Measurements from ENCODE around the gene BTBD9. TPM values are rescaled to one million over a fixed set of nuclear protein-coding genes. Genes with fewer than 3 reads are reported as not detected.

BTBD9 gene
- total RNA-seq, 5 donors from 2014 or later (not counting 1 experiment from before 2014, with no cell fraction given) = 29.3 to 67.7 (median 38.1) TPM

DNA sequence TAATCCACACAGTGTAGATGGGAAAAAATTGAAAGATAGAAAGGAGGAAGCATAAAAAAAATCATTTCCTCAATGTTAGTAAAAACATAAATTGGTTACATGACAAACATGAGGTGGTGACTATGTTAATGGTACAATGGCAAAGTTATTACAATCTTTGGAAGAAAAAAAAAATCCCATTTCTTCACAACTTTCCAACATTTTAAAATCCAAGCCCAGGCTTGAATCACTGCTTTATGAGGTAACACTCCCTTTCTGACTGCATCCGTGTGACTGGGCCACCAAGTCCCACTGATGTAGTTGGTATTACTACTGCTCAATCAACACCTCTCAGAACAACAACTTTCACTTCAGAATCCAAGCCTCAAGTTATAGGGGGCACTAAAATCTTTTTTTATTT is 160.4 kb downstream of the BTBD9 start:
- Histone ChIP-seq H3K4me1 (ENCODE audit: control insufficient read depth in 1 of 2, extremely low read depth in 1 of 2, insufficient read depth in 2 of 2, low read length in 2 of 2) (no peaks in the 10 kb centered on the region), H3K36me3 (ENCODE audit: control insufficient read depth in 2 of 2, extremely low read depth in 1 of 2, insufficient read depth in 1 of 2, low read length in 1 of 2) (no peaks in the 10 kb centered on the region), H3K9me3 (no peaks in the 10 kb centered on the region), H3K4me3 (ENCODE audit: control insufficient read depth in 1 of 2, extremely low read depth in 1 of 2, low read length in 1 of 2) (no peak overlapping the region), H3K27me3 (replicated peaks in 1 of 2; ENCODE audit: control insufficient read depth in 2 of 2, extremely low read depth in 1 of 2, insufficient read depth in 2 of 2, low read length in 1 of 2) (no peaks in the 10 kb centered on the region), H3K27ac (ENCODE audit: low read length) (no peak overlapping the region)
- H3K4me3 Mint-ChIP-seq = no peak overlapping the region
- H3K27ac Mint-ChIP-seq = no peak overlapping the region
- no peaks in the 10 kb centered on the region for H3K9me3 Mint-ChIP-seq
- WGBS (ENCODE audit: insufficient coverage) = no CpG with 5 or more reads among the region's 1 CpG
- ChIA-PET CTCF (no interaction called here), POLR2A (no interaction called here)
- peaks cover 8% of the 10 kb centered on the region for H3K36me3 Mint-ChIP-seq
- no peak for ATAC-seq (replicated peaks in 1 of 4)
- no peak for DNase-seq
- H3K27me3 Mint-ChIP-seq = no peaks in the 10 kb centered on the region
- H3K4me1 Mint-ChIP-seq = peaks cover 4 to 10% (median 4%) of the 10 kb centered on the region in 3 donors

- CTCF ChIA-PET = interaction anchor here in 1 of 2 donors (0.6 to 0.9 kb wide), 2 partner anchors 12 to 16 kb away, joined by 3 read pairs; no protein-coding TSS in a partner anchor
- H3K27ac ChIP-seq (ENCODE audit: low read length) = no peak overlapping the region
- POLR2A ChIA-PET = no interaction called here
- no peaks in the 10 kb centered on the region for H3K27me3 ChIP-seq (replicated peaks in 1 of 2; ENCODE audit: control insufficient read depth in 2 of 2, extremely low read depth in 1 of 2, insufficient read depth in 2 of 2, low read length in 1 of 2)
- no peak for DNase-seq
- H3K36me3 Mint-ChIP-seq = peaks cover 17% of the 10 kb centered on the region
- peaks cover 4 to 10% (median 4%) of the 10 kb centered on the region in 3 donors for H3K4me1 Mint-ChIP-seq
- H3K4me3 ChIP-seq (ENCODE audit: control insufficient read depth in 1 of 2, extremely low read depth in 1 of 2, low read length in 1 of 2) = no peak overlapping the region
- no peaks in the 10 kb centered on the region for H3K27me3 Mint-ChIP-seq
- WGBS (ENCODE audit: insufficient coverage) = 20% methylated on average over 1 of the region's 9 CpGs
- no peaks in the 10 kb centered on the region for H3K36me3 ChIP-seq (ENCODE audit: control insufficient read depth in 2 of 2, extremely low read depth in 1 of 2, insufficient read depth in 1 of 2, low read length in 1 of 2)
- no peaks in the 10 kb centered on the region for H3K4me1 ChIP-seq (ENCODE audit: control insufficient read depth in 1 of 2, extremely low read depth in 1 of 2, insufficient read depth in 2 of 2, low read length in 2 of 2)
- H3K9me3 ChIP-seq = no peaks in the 10 kb centered on the region
- H3K4me3 Mint-ChIP-seq = no peak overlapping the region
- H3K27ac Mint-ChIP-seq = no peak overlapping the region
- no peak for ATAC-seq (replicated peaks in 1 of 4)
- no peaks in the 10 kb centered on the region for H3K9me3 Mint-ChIP-seq
Measured at GRCh38 chr6:38477680-38478260, 162.0 kb downstream of the BTBD9 start.

DNA sequence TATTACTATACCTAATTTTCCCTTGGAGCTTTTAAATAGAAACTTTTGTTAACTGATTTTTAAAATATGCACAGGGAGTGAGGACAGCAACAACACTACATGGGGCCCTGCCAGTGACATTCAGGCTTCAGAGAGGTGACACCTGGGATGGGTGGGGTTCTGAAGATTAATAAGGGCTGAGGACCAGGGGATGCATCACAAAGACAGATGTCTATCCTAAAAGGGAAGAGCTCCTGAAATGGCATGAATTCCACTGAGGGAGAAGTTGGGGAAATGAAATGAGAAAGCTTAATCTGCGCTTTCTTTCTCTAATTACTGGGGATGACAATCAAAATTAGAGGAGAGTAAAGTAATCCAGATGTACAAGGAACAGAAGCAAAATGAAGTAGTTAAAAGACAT is 162.8 kb downstream of the BTBD9 start:
- Mint-ChIP-seq H3K27me3 (no peaks in the 10 kb centered on the region), H3K36me3 (peaks cover 18% of the 10 kb centered on the region), H3K9me3 (no peaks in the 10 kb centered on the region), H3K4me1 (peaks cover 4 to 10% (median 4%) of the 10 kb centered on the region in 3 donors), H3K27ac (no peak overlapping the region), H3K4me3 (no peak overlapping the region)
- Histone ChIP-seq H3K27ac (ENCODE audit: low read length) (no peak overlapping the region), H3K9me3 (no peaks in the 10 kb centered on the region), H3K36me3 (ENCODE audit: control insufficient read depth in 2 of 2, extremely low read depth in 1 of 2, insufficient read depth in 1 of 2, low read length in 1 of 2) (no peaks in the 10 kb centered on the region), H3K4me3 (ENCODE audit: control insufficient read depth in 1 of 2, extremely low read depth in 1 of 2, low read length in 1 of 2) (no peak overlapping the region), H3K27me3 (replicated peaks in 1 of 2; ENCODE audit: control insufficient read depth in 2 of 2, extremely low read depth in 1 of 2, insufficient read depth in 2 of 2, low read length in 1 of 2) (no peaks in the 10 kb centered on the region), H3K4me1 (ENCODE audit: control insufficient read depth in 1 of 2, extremely low read depth in 1 of 2, insufficient read depth in 2 of 2, low read length in 2 of 2) (no peaks in the 10 kb centered on the region)
- no CpG with 5 or more reads among the region's 1 CpG for whole genome bisulfite sequencing (ENCODE audit: insufficient coverage)
- DNase-seq (no peak), ATAC-seq (replicated peaks in 1 of 4) (no peak)
- ChIA-PET POLR2A (interaction anchor here in 1 of 2 donors (0.6 kb wide), 2 partner anchors 59 to 358 kb away, joined by 3 to 5 read pairs; no protein-coding TSS in a partner anchor), CTCF (no interaction called here)

DNA sequence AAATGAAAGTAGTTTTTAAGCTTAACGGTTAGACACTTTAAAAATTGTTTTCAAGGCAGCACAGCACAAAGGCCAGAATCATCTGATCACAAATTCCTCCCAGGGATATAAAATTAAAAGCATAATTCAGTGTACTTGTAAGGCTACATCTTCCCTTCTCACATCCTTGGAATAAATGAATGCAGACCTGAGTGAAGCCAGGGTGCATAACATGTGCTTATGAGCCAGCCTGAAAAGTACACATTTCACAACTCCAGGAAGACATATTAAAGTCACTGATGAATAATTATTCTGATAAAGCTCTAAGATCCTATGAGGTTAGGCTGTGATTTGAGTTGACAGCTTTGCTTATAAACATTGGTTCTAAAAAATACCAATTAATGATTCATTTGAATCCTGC is 163.6 kb downstream of the BTBD9 start:
- no peaks in the 10 kb centered on the region for H3K27me3 ChIP-seq (replicated peaks in 1 of 2; ENCODE audit: control insufficient read depth in 2 of 2, extremely low read depth in 1 of 2, insufficient read depth in 2 of 2, low read length in 1 of 2)
- ATAC-seq (replicated peaks in 1 of 4) = no peak
- H3K9me3 ChIP-seq = no peaks in the 10 kb centered on the region
- WGBS (ENCODE audit: insufficient coverage) = no CpG with 5 or more reads among the region's 1 CpG
- no peak overlapping the region for H3K27ac ChIP-seq (ENCODE audit: low read length)
- H3K4me1 Mint-ChIP-seq = peaks cover 4 to 10% (median 4%) of the 10 kb centered on the region in 3 donors
- H3K36me3 ChIP-seq (ENCODE audit: control insufficient read depth in 2 of 2, extremely low read depth in 1 of 2, insufficient read depth in 1 of 2, low read length in 1 of 2) = no peaks in the 10 kb centered on the region
- ChIA-PET CTCF (no interaction called here), POLR2A (interaction anchor here in 1 of 2 donors (0.6 kb wide), 1 partner anchor 58 kb away, joined by 3 read pairs; no protein-coding TSS in a partner anchor)
- peaks cover 24% of the 10 kb centered on the region for H3K36me3 Mint-ChIP-seq
- H3K27me3 Mint-ChIP-seq = no peaks in the 10 kb centered on the region
- no peaks in the 10 kb centered on the region for H3K4me1 ChIP-seq (ENCODE audit: control insufficient read depth in 1 of 2, extremely low read depth in 1 of 2, insufficient read depth in 2 of 2, low read length in 2 of 2)
- DNase-seq = no peak
- H3K9me3 Mint-ChIP-seq = no peaks in the 10 kb centered on the region
- no peak overlapping the region for H3K4me3 ChIP-seq (ENCODE audit: control insufficient read depth in 1 of 2, extremely low read depth in 1 of 2, low read length in 1 of 2)
- no peak overlapping the region for H3K4me3 Mint-ChIP-seq
- H3K27ac Mint-ChIP-seq = no peak overlapping the region

DNA sequence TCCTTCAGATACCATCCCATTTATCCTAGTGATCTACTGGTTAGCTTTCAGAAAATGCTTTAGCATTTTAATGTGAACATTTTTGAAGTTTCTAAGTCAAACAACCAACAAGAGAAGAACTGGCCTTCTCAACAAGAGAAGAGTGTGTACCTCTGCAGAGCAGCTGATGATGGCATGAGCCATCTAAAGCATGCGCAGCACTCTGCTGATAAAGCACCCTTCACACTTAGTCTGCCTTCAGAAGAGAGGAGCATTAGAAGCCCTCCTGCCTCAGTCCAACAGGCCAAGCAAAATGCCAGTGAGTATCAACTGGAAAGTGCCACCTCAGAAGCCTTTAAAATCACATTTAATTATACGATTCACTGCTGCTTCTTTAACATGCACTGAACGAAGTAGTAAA is 169.2 kb downstream of the BTBD9 start:
- H3K36me3 ChIP-seq (ENCODE audit: control insufficient read depth in 2 of 2, extremely low read depth in 1 of 2, insufficient read depth in 1 of 2, low read length in 1 of 2) = no peaks in the 10 kb centered on the region
- no peaks in the 10 kb centered on the region for H3K4me1 ChIP-seq (ENCODE audit: control insufficient read depth in 1 of 2, extremely low read depth in 1 of 2, insufficient read depth in 2 of 2, low read length in 2 of 2)
- no peaks in the 10 kb centered on the region for H3K9me3 ChIP-seq
- H3K9me3 Mint-ChIP-seq = no peaks in the 10 kb centered on the region
- H3K4me1 Mint-ChIP-seq = peaks cover 0 to 3% (median 0%) of the 10 kb centered on the region in 3 donors
- H3K27me3 ChIP-seq (replicated peaks in 1 of 2; ENCODE audit: control insufficient read depth in 2 of 2, extremely low read depth in 1 of 2, insufficient read depth in 2 of 2, low read length in 1 of 2) = no peaks in the 10 kb centered on the region
- H3K27me3 Mint-ChIP-seq = no peaks in the 10 kb centered on the region
- H3K36me3 Mint-ChIP-seq = peaks cover 35% of the 10 kb centered on the region
- no peak overlapping the region for H3K27ac ChIP-seq (ENCODE audit: low read length)
- H3K4me3 Mint-ChIP-seq = no peak overlapping the region
- H3K27ac Mint-ChIP-seq = no peak overlapping the region
- CTCF ChIA-PET = no interaction called here
- POLR2A ChIA-PET = no interaction called here
- ATAC-seq (replicated peaks in 1 of 4) = no peak
- DNase-seq = no peak
- no CpG with 5 or more reads among the region's 3 CpGs for WGBS (ENCODE audit: insufficient coverage)
- no peak overlapping the region for H3K4me3 ChIP-seq (ENCODE audit: control insufficient read depth in 1 of 2, extremely low read depth in 1 of 2, low read length in 1 of 2)

- no peak overlapping the region for H3K4me3 ChIP-seq (ENCODE audit: control insufficient read depth in 1 of 2, extremely low read depth in 1 of 2, low read length in 1 of 2)
- no peaks in the 10 kb centered on the region for H3K4me1 ChIP-seq (ENCODE audit: control insufficient read depth in 1 of 2, extremely low read depth in 1 of 2, insufficient read depth in 2 of 2, low read length in 2 of 2)
- H3K27me3 ChIP-seq (replicated peaks in 1 of 2; ENCODE audit: control insufficient read depth in 2 of 2, extremely low read depth in 1 of 2, insufficient read depth in 2 of 2, low read length in 1 of 2) = no peaks in the 10 kb centered on the region
- peaks cover 0 to 3% (median 0%) of the 10 kb centered on the region in 3 donors for H3K4me1 Mint-ChIP-seq
- ATAC-seq (replicated peaks in 1 of 4) (no peak), DNase-seq (no peak)
- no CpG with 5 or more reads among the region's 3 CpGs for WGBS (ENCODE audit: insufficient coverage)
- no peaks in the 10 kb centered on the region for H3K9me3 ChIP-seq
- H3K36me3 Mint-ChIP-seq = peaks cover 38% of the 10 kb centered on the region
- H3K27ac ChIP-seq (ENCODE audit: low read length) = no peak overlapping the region
- no peak overlapping the region for H3K4me3 Mint-ChIP-seq
- ChIA-PET CTCF (no interaction called here), POLR2A (no interaction called here)
- no peak overlapping the region for H3K27ac Mint-ChIP-seq
- no peaks in the 10 kb centered on the region for H3K36me3 ChIP-seq (ENCODE audit: control insufficient read depth in 2 of 2, extremely low read depth in 1 of 2, insufficient read depth in 1 of 2, low read length in 1 of 2)
- no peaks in the 10 kb centered on the region for H3K27me3 Mint-ChIP-seq
- peaks cover 0 to 4% (median 2%) of the 10 kb centered on the region in 3 donors for H3K9me3 Mint-ChIP-seq
Measured at GRCh38 chr6:38467566-38467965, 172.2 kb downstream of the BTBD9 start.

All from T-cell (primary cell).